Measurements from ENCODE around the gene DELE1. TPM values are rescaled to one million over a fixed set of nuclear protein-coding genes. Genes with fewer than 3 reads are reported as not detected.

DELE1 gene
- total RNA-seq, 2 experiments from 2014 or later, result 60.0 to 61.1 TPM

DNA sequence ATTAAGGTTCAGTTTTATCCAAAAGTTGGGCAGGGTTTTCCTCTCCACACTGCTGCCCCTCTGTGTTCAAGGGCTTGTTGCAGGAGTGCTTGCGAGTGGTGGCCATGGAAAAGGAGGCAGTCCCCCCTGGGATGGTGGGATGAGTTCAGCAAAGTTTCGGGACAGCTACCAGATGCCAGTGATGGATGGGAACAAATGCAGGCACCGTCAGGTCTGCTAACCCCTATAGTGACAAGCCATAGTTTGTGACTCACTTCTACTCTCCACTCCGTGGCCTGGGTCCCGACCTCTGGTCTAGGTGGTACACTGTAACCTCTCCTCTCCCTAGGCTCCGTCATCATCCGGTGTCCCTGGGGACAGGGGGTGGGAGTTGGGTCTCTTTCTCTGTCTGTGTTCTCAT is 41.4 kb downstream of the DELE1 start:
- Histone ChIP-seq H3K27me3 (ENCODE audit: control insufficient read depth in 1 of 2, insufficient read depth in 2 of 2, low read length in 2 of 2) (no peaks in the 10 kb centered on the region), H3K4me3 (ENCODE audit: low read length) (no peak overlapping the region), H3K27ac (ENCODE audit: low read depth in 1 of 2, low read length in 2 of 2) (no peak overlapping the region), H3K36me3 (ENCODE audit: insufficient read depth, low read length) (no peaks in the 10 kb centered on the region), H3K4me1 (ENCODE audit: insufficient read depth, low read length) (peaks cover 26% of the 10 kb centered on the region), H3K9me3 (ENCODE audit: control insufficient read depth in 1 of 2, insufficient read depth in 1 of 2, low read length in 2 of 2) (no peaks in the 10 kb centered on the region)
- H3K27me3 Mint-ChIP-seq, result no peaks in the 10 kb centered on the region
- no peaks in the 10 kb centered on the region for H3K9me3 Mint-ChIP-seq
- CTCF ChIA-PET, result no interaction called here
- H3K27ac Mint-ChIP-seq, result no peak overlapping the region
- ATAC-seq (ENCODE audit: poor library complexity) (no peak), DNase-seq (no peak)
- intact Hi-C loops (cut with DNase I, micrococcal nuclease), result no loop called here
- peaks cover 43% of the 10 kb centered on the region for H3K4me1 Mint-ChIP-seq (ENCODE audit: low read depth)
- POLR2A ChIA-PET, result no interaction called here
- no peak overlapping the region for H3K4me3 Mint-ChIP-seq
- TF ChIP-seq, protein P1, sequence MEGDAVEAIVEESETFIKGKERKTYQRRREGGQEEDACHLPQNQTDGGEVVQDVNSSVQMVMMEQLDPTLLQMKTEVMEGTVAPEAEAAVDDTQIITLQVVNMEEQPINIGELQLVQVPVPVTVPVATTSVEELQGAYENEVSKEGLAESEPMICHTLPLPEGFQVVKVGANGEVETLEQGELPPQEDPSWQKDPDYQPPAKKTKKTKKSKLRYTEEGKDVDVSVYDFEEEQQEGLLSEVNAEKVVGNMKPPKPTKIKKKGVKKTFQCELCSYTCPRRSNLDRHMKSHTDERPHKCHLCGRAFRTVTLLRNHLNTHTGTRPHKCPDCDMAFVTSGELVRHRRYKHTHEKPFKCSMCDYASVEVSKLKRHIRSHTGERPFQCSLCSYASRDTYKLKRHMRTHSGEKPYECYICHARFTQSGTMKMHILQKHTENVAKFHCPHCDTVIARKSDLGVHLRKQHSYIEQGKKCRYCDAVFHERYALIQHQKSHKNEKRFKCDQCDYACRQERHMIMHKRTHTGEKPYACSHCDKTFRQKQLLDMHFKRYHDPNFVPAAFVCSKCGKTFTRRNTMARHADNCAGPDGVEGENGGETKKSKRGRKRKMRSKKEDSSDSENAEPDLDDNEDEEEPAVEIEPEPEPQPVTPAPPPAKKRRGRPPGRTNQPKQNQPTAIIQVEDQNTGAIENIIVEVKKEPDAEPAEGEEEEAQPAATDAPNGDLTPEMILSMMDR (IDR thresholded peaks at IDR 0.05), result no peak
- peaks cover 12% of the 10 kb centered on the region for H3K36me3 Mint-ChIP-seq (ENCODE audit: low read depth)

DNA sequence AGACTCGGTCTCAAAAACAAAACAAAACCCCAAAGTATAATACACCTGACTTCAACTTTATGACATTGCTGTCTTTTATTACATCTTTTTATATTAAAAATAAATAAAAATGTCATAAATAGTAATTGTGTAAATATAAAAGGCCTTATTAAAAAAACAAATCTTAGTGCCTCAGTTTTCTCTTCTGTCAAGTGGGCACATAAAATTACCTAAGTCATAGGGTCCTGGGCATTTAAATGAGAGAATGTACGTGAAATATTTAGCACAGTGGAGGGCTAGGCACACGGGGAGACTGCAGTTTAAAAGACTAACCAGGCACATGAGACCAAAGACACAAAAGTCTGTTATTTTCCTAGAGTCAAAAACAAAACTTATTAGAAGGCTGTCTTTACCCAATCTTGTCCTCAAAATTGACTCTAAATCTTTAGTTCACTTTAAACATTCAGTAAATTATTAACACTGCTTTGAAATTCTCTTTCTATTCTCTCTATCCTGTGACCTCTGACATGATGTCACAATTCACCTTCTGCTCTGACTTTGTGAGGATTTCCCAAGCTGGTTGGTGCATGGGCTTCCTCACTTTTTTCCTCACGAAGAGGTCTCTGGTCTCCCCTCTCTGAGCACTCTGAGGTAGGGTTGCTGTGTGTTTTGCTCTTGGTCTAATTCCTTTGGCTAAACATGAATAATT is 42.7 kb downstream of the DELE1 start:
- Mint-ChIP-seq H3K4me3 (no peak overlapping the region), H3K4me1 (ENCODE audit: low read depth) (peaks cover 36% of the 10 kb centered on the region), H3K27ac (no peak overlapping the region), H3K27me3 (no peaks in the 10 kb centered on the region), H3K9me3 (no peaks in the 10 kb centered on the region), H3K36me3 (ENCODE audit: low read depth) (peaks cover 17% of the 10 kb centered on the region)
- ATAC-seq (ENCODE audit: poor library complexity) (no peak), DNase-seq (no peak)
- H3K9me3 ChIP-seq (ENCODE audit: control insufficient read depth in 1 of 2, insufficient read depth in 1 of 2, low read length in 2 of 2), result no peaks in the 10 kb centered on the region
- ChIA-PET CTCF (no interaction called here), POLR2A (no interaction called here)
- no peak overlapping the region for H3K4me3 ChIP-seq (ENCODE audit: low read length)
- H3K36me3 ChIP-seq (ENCODE audit: insufficient read depth, low read length), result no peaks in the 10 kb centered on the region
- intact Hi-C loops (cut with DNase I, micrococcal nuclease), result no loop called here
- H3K4me1 ChIP-seq (ENCODE audit: insufficient read depth, low read length), result peaks cover 19% of the 10 kb centered on the region
- no peak overlapping the region for H3K27ac ChIP-seq (ENCODE audit: low read depth in 1 of 2, low read length in 2 of 2)
- TF ChIP-seq, protein P1 (IDR thresholded peaks at IDR 0.05), result no peak
- H3K27me3 ChIP-seq (ENCODE audit: control insufficient read depth in 1 of 2, insufficient read depth in 2 of 2, low read length in 2 of 2), result no peaks in the 10 kb centered on the region

DNA sequence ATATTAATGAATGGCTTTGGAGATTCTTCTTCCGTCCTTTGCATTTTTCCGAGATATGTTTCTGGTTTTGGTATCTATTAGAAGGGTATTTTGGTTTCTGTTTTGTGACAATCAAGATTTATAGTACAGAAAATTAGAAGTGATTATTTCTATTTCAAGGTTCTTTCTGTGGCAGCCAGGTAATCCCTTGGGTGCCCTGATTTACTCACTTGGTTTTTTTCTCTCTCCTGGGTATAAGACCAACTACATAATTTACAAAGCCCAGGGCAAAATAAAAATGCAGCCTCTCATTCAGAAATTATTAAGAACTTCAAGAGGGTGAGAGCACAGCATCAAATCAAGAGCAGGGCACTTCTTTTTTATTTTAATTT is 43.3 kb downstream of the DELE1 start:
- POLR2A ChIA-PET, result no interaction called here
- H3K9me3 Mint-ChIP-seq, result no peaks in the 10 kb centered on the region

More for the DNA sequence above, 43.3 kb downstream of the DELE1 start:
- ATAC-seq (ENCODE audit: poor library complexity), result no peak
- Mint-ChIP-seq H3K4me3 (no peak overlapping the region), H3K36me3 (ENCODE audit: low read depth) (peaks cover 17% of the 10 kb centered on the region), H3K27ac (no peak overlapping the region), H3K4me1 (ENCODE audit: low read depth) (peaks cover 35% of the 10 kb centered on the region), H3K27me3 (no peaks in the 10 kb centered on the region)
- DNase-seq, result no peak
- TF ChIP-seq, protein P1 (IDR thresholded peaks at IDR 0.05), result no peak
- Histone ChIP-seq H3K27me3 (ENCODE audit: control insufficient read depth in 1 of 2, insufficient read depth in 2 of 2, low read length in 2 of 2) (no peaks in the 10 kb centered on the region), H3K4me1 (ENCODE audit: insufficient read depth, low read length) (peaks cover 15% of the 10 kb centered on the region), H3K9me3 (ENCODE audit: control insufficient read depth in 1 of 2, insufficient read depth in 1 of 2, low read length in 2 of 2) (no peaks in the 10 kb centered on the region), H3K4me3 (ENCODE audit: low read length) (no peak overlapping the region), H3K36me3 (ENCODE audit: insufficient read depth, low read length) (peaks cover under 1% of the 10 kb centered on the region), H3K27ac (ENCODE audit: low read depth in 1 of 2, low read length in 2 of 2) (no peak overlapping the region)
- CTCF ChIA-PET, result no interaction called here
- intact Hi-C loops (cut with DNase I, micrococcal nuclease), result no loop called here

All from CD4-positive, alpha-beta T cell (primary cell).